ENCODE results near the gene CFAP97. TPM values are rescaled to one million over a fixed set of nuclear protein-coding genes. Genes with fewer than 3 reads are reported as not detected.

CFAP97 gene
- total RNA-seq, 1 donor, result 56.1 TPM

DNA sequence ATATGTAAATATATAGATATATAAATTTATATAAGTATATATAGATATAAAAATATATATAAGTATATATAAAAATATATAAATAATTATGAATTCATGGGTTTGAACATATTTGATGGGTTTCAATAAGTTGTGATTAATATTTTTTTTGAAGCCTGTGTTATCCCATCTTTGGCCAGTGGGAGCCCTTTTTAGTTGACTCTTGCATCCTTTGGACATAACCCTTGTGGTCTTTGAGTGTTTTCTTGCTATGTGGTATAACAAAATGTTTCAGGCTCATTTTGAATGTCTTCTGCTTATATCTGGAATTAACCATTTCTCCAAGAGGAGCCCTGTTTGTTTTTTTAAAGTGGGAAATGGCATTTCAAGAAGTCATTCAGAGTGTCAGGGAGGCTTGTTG lies 20.8 kb upstream of the CFAP97 start:
- no peak overlapping the region for H3K4me3 ChIP-seq (ENCODE audit: low read depth, low read length)
- no peak for DNase-seq (ENCODE audit: low read depth)
- peak; percentile 25 for TF ChIP-seq CTCF (IDR thresholded peaks at IDR 0.05; ENCODE audit: insufficient read depth, low read depth, low read length)

DNA sequence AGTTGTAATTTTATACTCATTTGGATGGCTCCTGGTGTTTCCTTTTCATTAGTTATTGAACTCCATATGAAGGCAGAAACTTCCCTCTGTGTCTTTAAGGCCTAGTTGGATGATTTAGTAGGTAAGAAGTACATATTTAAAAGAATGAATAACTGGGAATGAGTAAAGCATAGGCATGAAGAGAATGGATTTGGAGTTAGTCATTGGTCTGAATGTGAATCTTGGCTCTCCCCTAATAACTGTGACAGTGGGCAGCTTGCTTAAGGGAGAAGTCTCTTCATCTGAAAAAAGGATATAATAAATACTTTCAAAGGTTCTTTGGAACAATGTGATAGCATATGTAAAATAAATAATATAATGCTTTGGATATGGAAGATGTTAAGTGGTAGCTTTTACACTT lies 18.8 kb upstream of the CFAP97 start:
- DNase-seq (ENCODE audit: low read depth), result no peak
- no peak overlapping the region for H3K4me3 ChIP-seq (ENCODE audit: low read depth, low read length)
- TF ChIP-seq CTCF (IDR thresholded peaks at IDR 0.05; ENCODE audit: insufficient read depth, low read depth, low read length), result no peak

GRCh38 chr4:185221912-185222311 lies 18.1 kb upstream of the CFAP97 start:
- DNase-seq (ENCODE audit: low read depth), result no peak

GRCh38 chr4:185221491-185221890 lies 17.7 kb upstream of the CFAP97 start:
- no peak for DNase-seq (ENCODE audit: low read depth)
- TF ChIP-seq CTCF (IDR thresholded peaks at IDR 0.05; ENCODE audit: insufficient read depth, low read depth, low read length), result no peak
- no peak overlapping the region for H3K4me3 ChIP-seq (ENCODE audit: low read depth, low read length)

More at GRCh38 chr4:185221912-185222311, 18.1 kb upstream of the CFAP97 start:
- H3K4me3 ChIP-seq (ENCODE audit: low read depth, low read length), result no peak overlapping the region
- TF ChIP-seq CTCF (IDR thresholded peaks at IDR 0.05; ENCODE audit: insufficient read depth, low read depth, low read length), result no peak

DNA sequence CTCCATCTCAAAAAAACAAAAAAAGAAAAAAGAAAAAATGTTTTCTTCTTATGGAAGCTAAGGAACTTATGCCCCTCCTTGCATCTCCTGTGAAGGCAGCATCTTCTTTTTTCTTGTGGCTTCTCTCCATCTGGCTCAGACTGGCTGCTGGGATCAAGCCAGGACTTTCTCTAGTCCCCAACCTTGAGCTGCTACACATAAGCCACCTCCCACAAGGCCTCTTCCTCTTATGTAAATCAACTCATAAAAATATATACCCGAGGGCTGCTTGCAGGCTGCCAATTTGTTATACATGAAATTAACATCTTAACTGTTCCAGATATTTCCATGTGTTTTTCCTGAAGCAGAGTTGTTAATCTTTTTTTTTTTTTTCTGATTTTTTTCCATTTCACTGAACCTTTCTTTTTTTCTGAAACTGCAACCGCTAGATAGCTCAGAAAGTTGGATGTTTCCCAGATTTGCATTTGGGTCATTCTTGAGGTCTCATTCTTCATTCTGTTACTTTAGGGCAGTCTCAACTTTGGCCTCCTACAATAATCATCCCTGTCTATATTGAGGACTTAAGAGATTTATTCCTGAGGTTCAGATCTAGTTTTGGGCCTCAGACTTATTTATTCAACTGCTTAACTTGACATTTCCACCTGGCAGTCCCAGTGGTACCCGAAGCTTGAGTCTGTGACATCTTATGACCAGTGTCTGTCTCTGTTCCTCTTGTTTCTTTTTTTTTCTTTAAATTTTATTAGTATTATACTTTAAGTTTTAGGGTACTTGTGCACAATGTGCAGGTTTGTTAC lies 15.9 kb upstream of the CFAP97 start:
- TF ChIP-seq CTCF (IDR thresholded peaks at IDR 0.05; ENCODE audit: insufficient read depth, low read depth, low read length), result no peak
- peak; percentile 78 for DNase-seq (ENCODE audit: low read depth)
- no peak overlapping the region for H3K4me3 ChIP-seq (ENCODE audit: low read depth, low read length)

DNA sequence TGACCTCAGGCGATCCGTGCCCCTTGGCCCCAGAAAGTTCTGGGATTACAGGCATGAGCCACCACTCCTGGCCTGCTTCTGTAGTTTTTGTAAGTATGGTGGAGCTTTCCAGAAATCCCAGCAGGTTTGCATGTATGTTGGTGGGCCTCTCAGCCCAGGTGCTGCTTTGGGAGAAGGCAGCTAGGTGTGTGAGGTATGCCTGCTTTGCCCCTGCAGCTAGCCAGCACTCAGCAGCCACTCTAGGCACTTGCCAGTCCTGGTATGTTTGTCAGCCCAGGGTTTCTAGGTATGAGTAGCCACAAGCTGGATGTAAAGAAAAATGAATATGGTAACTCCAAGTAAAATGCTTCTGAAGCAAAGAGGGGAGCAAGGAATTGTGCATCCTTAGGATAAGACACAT lies 14.5 kb upstream of the CFAP97 start:
- DNase-seq (ENCODE audit: low read depth), result no peak
- no peak for TF ChIP-seq CTCF (IDR thresholded peaks at IDR 0.05; ENCODE audit: insufficient read depth, low read depth, low read length)
- no peak overlapping the region for H3K4me3 ChIP-seq (ENCODE audit: low read depth, low read length)

Measured in fibroblast of villous mesenchyme (primary cell).